ENCODE data around the gene RNF183. TPM values are rescaled to one million over a fixed set of nuclear protein-coding genes. Genes with fewer than 3 reads are reported as not detected.
A peak's percentile ranks its signal among the peaks of the same experiment; 100 is the strongest.

RNF183 gene
- total RNA-seq, 1 donor from 2014 or later = 0.16 TPM

- TF ChIP-seq, protein P1, sequence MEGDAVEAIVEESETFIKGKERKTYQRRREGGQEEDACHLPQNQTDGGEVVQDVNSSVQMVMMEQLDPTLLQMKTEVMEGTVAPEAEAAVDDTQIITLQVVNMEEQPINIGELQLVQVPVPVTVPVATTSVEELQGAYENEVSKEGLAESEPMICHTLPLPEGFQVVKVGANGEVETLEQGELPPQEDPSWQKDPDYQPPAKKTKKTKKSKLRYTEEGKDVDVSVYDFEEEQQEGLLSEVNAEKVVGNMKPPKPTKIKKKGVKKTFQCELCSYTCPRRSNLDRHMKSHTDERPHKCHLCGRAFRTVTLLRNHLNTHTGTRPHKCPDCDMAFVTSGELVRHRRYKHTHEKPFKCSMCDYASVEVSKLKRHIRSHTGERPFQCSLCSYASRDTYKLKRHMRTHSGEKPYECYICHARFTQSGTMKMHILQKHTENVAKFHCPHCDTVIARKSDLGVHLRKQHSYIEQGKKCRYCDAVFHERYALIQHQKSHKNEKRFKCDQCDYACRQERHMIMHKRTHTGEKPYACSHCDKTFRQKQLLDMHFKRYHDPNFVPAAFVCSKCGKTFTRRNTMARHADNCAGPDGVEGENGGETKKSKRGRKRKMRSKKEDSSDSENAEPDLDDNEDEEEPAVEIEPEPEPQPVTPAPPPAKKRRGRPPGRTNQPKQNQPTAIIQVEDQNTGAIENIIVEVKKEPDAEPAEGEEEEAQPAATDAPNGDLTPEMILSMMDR (IDR thresholded peaks at IDR 0.05; ENCODE audit: unreplicated experiment) = peak; percentile 33
- H3K36me3 Mint-ChIP-seq = no peaks in the 10 kb centered on the region
- no peaks in the 10 kb centered on the region for H3K27me3 Mint-ChIP-seq (ENCODE audit: low read depth)
- H3K4me1 Mint-ChIP-seq = no peaks in the 10 kb centered on the region
- no peaks in the 10 kb centered on the region for H3K9me3 Mint-ChIP-seq
- H3K27ac Mint-ChIP-seq = no peak overlapping the region
- DNase-seq (ENCODE audit: low spot score in 2 of 2, unreplicated experiment in 2 of 2) = no peak
- H3K4me3 Mint-ChIP-seq = no peak overlapping the region
These were observed 6.1 kb upstream of the RNF183 start for GRCh38 chr9:113309204-113309813.

DNA sequence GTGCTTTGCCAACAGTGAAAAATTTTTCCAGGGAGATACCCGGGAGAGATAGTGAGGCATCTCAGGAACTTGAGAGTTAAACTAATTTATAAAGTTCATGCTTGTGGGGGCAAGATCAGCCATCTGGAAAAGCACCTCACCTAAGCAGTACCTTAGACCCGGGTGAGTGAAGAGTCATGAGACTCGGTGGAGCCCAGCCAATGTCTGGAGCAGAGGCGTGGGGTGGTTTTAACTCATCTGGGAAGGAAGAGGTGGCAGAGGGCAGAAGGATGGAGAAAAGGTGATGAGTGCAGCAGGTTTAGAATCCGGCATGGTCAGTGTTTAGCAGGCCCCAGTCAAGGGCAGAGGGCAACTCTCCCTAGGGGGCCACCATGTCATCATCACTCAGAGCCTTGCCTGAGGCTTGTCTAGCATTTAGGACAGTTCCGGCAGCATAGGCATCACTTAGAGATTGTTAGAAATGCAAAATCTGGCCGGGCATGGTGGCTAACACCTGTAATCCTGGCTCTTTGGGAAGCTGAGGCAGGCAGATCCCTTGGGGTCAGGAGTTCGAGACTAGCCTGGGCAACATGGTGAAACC lies 4.3 kb upstream of the RNF183 start:
- H3K9me3 Mint-ChIP-seq = no peaks in the 10 kb centered on the region
- H3K4me3 Mint-ChIP-seq = no peak overlapping the region
- no peak overlapping the region for H3K27ac Mint-ChIP-seq
- H3K4me1 Mint-ChIP-seq = no peaks in the 10 kb centered on the region
- no peaks in the 10 kb centered on the region for H3K36me3 Mint-ChIP-seq
- no peak for DNase-seq (ENCODE audit: low spot score in 2 of 2, unreplicated experiment in 2 of 2)
- no peaks in the 10 kb centered on the region for H3K27me3 Mint-ChIP-seq (ENCODE audit: low read depth)
- TF ChIP-seq, protein P1 (IDR thresholded peaks at IDR 0.05; ENCODE audit: unreplicated experiment) = no peak

- Mint-ChIP-seq H3K27me3 (ENCODE audit: low read depth) (no peaks in the 10 kb centered on the region), H3K4me1 (no peaks in the 10 kb centered on the region), H3K9me3 (no peaks in the 10 kb centered on the region), H3K36me3 (no peaks in the 10 kb centered on the region), H3K4me3 (no peak overlapping the region), H3K27ac (no peak overlapping the region)
- DNase-seq (ENCODE audit: low spot score in 2 of 2, unreplicated experiment in 2 of 2) = no peak
- TF ChIP-seq, protein P1 (IDR thresholded peaks at IDR 0.05; ENCODE audit: unreplicated experiment) = no peak
These were observed 3.4 kb upstream of the RNF183 start for GRCh38 chr9:113306566-113306965.

DNA sequence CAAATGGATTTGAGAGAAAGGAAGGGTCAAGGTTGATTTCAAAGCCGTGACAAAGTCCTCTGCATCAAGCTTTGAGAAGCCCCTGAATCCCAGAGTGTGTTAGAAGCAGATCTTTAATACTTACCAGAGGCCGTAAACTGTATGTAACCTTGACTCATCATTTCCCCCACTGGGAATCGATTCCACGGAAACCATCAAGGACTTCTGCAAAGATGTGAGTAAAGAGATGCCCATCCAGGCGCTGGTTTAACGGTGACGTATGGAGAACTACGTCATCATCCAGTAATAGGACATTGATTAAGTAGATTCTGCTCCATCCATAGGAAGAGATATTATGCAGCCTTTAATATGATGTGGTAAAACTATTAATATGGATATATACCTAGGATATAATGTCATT lies 1.6 kb downstream of the RNF183 start:
- TF ChIP-seq, protein P1 (IDR thresholded peaks at IDR 0.05; ENCODE audit: unreplicated experiment) = no peak
- peaks cover 3% of the 10 kb centered on the region for H3K27me3 Mint-ChIP-seq (ENCODE audit: low read depth)
- peaks cover 9% of the 10 kb centered on the region for H3K4me1 Mint-ChIP-seq
- DNase-seq (ENCODE audit: low spot score in 2 of 2, unreplicated experiment in 2 of 2) = no peak
- H3K27ac Mint-ChIP-seq = no peak overlapping the region
- H3K36me3 Mint-ChIP-seq = no peaks in the 10 kb centered on the region
- H3K9me3 Mint-ChIP-seq = no peaks in the 10 kb centered on the region
- no peak overlapping the region for H3K4me3 Mint-ChIP-seq

- H3K27me3 Mint-ChIP-seq (ENCODE audit: low read depth) = peaks cover 3% of the 10 kb centered on the region
- H3K9me3 Mint-ChIP-seq = no peaks in the 10 kb centered on the region
- no peak for DNase-seq (ENCODE audit: low spot score in 2 of 2, unreplicated experiment in 2 of 2)
- peak overlapping the region; percentile 66 for H3K27ac Mint-ChIP-seq
- H3K36me3 Mint-ChIP-seq = no peaks in the 10 kb centered on the region
- H3K4me3 Mint-ChIP-seq = peak overlapping the region; percentile 5
- TF ChIP-seq, protein P1 (IDR thresholded peaks at IDR 0.05; ENCODE audit: unreplicated experiment) = no peak
- H3K4me1 Mint-ChIP-seq = peaks cover 9% of the 10 kb centered on the region
These were observed 3.3 kb downstream of the RNF183 start for GRCh38 chr9:113299800-113300292.
